ENCODE results near the gene CEP85L. TPM values are rescaled to one million over a fixed set of nuclear protein-coding genes. Genes with fewer than 3 reads are reported as not detected.

Gene CEP85L
- polyA plus RNA-seq (2013, experiment 1 of 2), result 3.1 TPM
- 3.5 TPM for polyA plus RNA-seq (2013, experiment 2 of 2)

GRCh38 chr6:118651282-118652050 is at the start of gene CEP85L:
TSS of gene CEP85L (minus strand) at chr6:118651591. CDS start at chr6:118651269, 322 bp downstream.
- H3K18ac ChIP-seq (ENCODE audit: low read length), result peak within 1 kb of the TSS; percentile 85
- H2AK5ac ChIP-seq (ENCODE audit: low read length), result no peak within 1 kb of the TSS
- no peaks in the 10 kb centered on the region for H3K79me2 ChIP-seq (ENCODE audit: control insufficient read depth, insufficient read depth, low read length)
- H3K79me1 ChIP-seq (ENCODE audit: low read length), result no peaks in the 10 kb centered on the region
- peak within 1 kb of the TSS; percentile 94 for H3K9ac ChIP-seq (ENCODE audit: low read length)
- no peak within 1 kb of the TSS for H2BK15ac ChIP-seq (replicated peaks; ENCODE audit: low read depth)
- no peaks in the 10 kb centered on the region for H3K27me3 ChIP-seq (ENCODE audit: insufficient read depth, low read length, poor library complexity)
- H3K23ac ChIP-seq (ENCODE audit: low read length), result peak within 1 kb of the TSS; percentile 92
- peak within 1 kb of the TSS; percentile 97 for H3K56ac ChIP-seq (ENCODE audit: low read length)
- H2BK5ac ChIP-seq (ENCODE audit: low read length), result peak within 1 kb of the TSS; percentile 42
- H3K27ac ChIP-seq (ENCODE audit: low read depth, low read length), result peak within 1 kb of the TSS; percentile 89
- H3K4ac ChIP-seq (ENCODE audit: low read depth, low read length), result peak within 1 kb of the TSS; percentile 75
- no peaks in the 10 kb centered on the region for H3K4me1 ChIP-seq (ENCODE audit: control insufficient read depth, low read depth, low read length)
- H3K36me3 ChIP-seq (ENCODE audit: control insufficient read depth, insufficient read depth, low read length), result no peaks in the 10 kb centered on the region
- peak; percentile 98 for DNase-seq
- peak within 1 kb of the TSS; percentile 74 for H3K4me3 ChIP-seq (ENCODE audit: low read length)
- no peak within 1 kb of the TSS for H4K8ac ChIP-seq (ENCODE audit: low read depth, low read length)
- no peak within 1 kb of the TSS for H2BK120ac ChIP-seq (ENCODE audit: low read depth, low read length)
- no CpG with 5 or more reads among the region's 77 CpGs for WGBS (ENCODE audit: extremely low coverage, insufficient coverage, low lambda C conversion rate)
- H4K5ac ChIP-seq (ENCODE audit: low read length), result no peak within 1 kb of the TSS
- peak within 1 kb of the TSS; percentile 28 for H3K4me2 ChIP-seq (ENCODE audit: low read length)

DNA sequence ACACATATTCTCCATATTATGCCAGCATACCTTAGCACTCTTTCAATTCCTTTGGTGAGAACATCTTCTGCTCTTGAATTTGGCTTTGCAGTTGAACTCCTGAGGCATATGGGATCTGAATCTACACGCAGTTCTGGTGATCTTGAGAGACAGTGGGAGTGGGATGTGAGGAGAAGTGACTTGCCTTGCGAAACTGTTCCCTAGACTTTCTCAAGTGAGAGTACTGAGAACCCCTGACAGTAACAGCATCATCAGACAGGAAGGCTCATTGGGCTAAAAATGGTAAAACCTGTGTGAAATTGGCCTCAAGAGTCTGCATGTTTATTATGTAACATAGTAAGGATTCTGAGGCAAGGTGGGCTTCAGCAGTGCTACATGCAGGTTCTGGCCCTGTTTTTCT is 49.1 kb upstream of the CEP85L start:
- no peak overlapping the region for H4K5ac ChIP-seq (ENCODE audit: low read length)
- H3K79me2 ChIP-seq (ENCODE audit: control insufficient read depth, insufficient read depth, low read length), result no peaks in the 10 kb centered on the region
- no peak overlapping the region for H4K8ac ChIP-seq (ENCODE audit: low read depth, low read length)
- no peak overlapping the region for H2BK15ac ChIP-seq (replicated peaks; ENCODE audit: low read depth)
- no peak for DNase-seq
- H3K36me3 ChIP-seq (ENCODE audit: control insufficient read depth, insufficient read depth, low read length), result no peaks in the 10 kb centered on the region
- WGBS (ENCODE audit: extremely low coverage, insufficient coverage, low lambda C conversion rate), result no CpG with 5 or more reads among the region's 2 CpGs
- H3K18ac ChIP-seq (ENCODE audit: low read length), result no peak overlapping the region
- H3K27me3 ChIP-seq (ENCODE audit: insufficient read depth, low read length, poor library complexity), result no peaks in the 10 kb centered on the region
- no peak overlapping the region for H2BK5ac ChIP-seq (ENCODE audit: low read length)
- peaks cover 6% of the 10 kb centered on the region for H3K4me1 ChIP-seq (ENCODE audit: control insufficient read depth, low read depth, low read length)
- H3K56ac ChIP-seq (ENCODE audit: low read length), result no peak overlapping the region
- H3K27ac ChIP-seq (ENCODE audit: low read depth, low read length), result no peak overlapping the region
- no peak overlapping the region for H3K23ac ChIP-seq (ENCODE audit: low read length)
- no peaks in the 10 kb centered on the region for H3K79me1 ChIP-seq (ENCODE audit: low read length)
- H3K9ac ChIP-seq (ENCODE audit: low read length), result no peak overlapping the region
- H2BK120ac ChIP-seq (ENCODE audit: low read depth, low read length), result no peak overlapping the region
- no peak overlapping the region for H3K4me3 ChIP-seq (ENCODE audit: low read length)
- H3K4ac ChIP-seq (ENCODE audit: low read depth, low read length), result no peak overlapping the region
- no peak overlapping the region for H3K4me2 ChIP-seq (ENCODE audit: low read length)
- no peak overlapping the region for H2AK5ac ChIP-seq (ENCODE audit: low read length)

GRCh38 chr6:118697554-118697953 is 46.2 kb upstream of the CEP85L start:
- H3K4me3 ChIP-seq (ENCODE audit: low read length), result no peak overlapping the region
- H2AK5ac ChIP-seq (ENCODE audit: low read length), result no peak overlapping the region
- no peaks in the 10 kb centered on the region for H3K36me3 ChIP-seq (ENCODE audit: control insufficient read depth, insufficient read depth, low read length)
- H4K8ac ChIP-seq (ENCODE audit: low read depth, low read length), result no peak overlapping the region
- WGBS (ENCODE audit: extremely low coverage, insufficient coverage, low lambda C conversion rate), result no CpG with 5 or more reads among the region's 3 CpGs
- no peak overlapping the region for H2BK120ac ChIP-seq (ENCODE audit: low read depth, low read length)
- H3K4ac ChIP-seq (ENCODE audit: low read depth, low read length), result peak overlapping the region; percentile 36
- no peaks in the 10 kb centered on the region for H3K4me1 ChIP-seq (ENCODE audit: control insufficient read depth, low read depth, low read length)
- H2BK15ac ChIP-seq (replicated peaks; ENCODE audit: low read depth), result no peak overlapping the region
- H3K4me2 ChIP-seq (ENCODE audit: low read length), result no peak overlapping the region
- H3K27ac ChIP-seq (ENCODE audit: low read depth, low read length), result no peak overlapping the region
- no peak overlapping the region for H3K9ac ChIP-seq (ENCODE audit: low read length)
- H3K18ac ChIP-seq (ENCODE audit: low read length), result no peak overlapping the region
- H3K27me3 ChIP-seq (ENCODE audit: insufficient read depth, low read length, poor library complexity), result no peaks in the 10 kb centered on the region
- no peak overlapping the region for H2BK5ac ChIP-seq (ENCODE audit: low read length)
- no peak overlapping the region for H4K5ac ChIP-seq (ENCODE audit: low read length)
- H3K79me2 ChIP-seq (ENCODE audit: control insufficient read depth, insufficient read depth, low read length), result no peaks in the 10 kb centered on the region
- no peaks in the 10 kb centered on the region for H3K79me1 ChIP-seq (ENCODE audit: low read length)
- no peak overlapping the region for H3K23ac ChIP-seq (ENCODE audit: low read length)
- no peak for DNase-seq
- H3K56ac ChIP-seq (ENCODE audit: low read length), result no peak overlapping the region

DNA sequence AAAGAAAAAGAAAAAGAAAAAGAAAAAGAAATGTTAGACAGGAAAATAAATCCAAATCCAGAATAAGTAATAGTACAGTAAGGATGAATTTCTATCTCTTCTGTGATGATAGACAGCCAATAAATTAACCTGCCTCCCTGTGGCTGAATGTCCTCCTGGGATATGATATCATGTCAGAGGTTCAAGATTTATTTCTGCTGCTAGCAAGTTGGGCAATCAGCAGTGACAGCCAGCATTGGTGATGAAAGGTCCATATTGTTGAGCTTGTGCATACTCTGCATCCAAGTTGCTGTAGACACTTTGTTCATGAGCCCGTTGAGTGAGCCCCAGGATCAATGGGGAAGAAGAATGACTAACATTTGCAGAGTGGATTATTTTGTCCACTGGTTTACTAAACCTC is 44.9 kb upstream of the CEP85L start:
- WGBS (ENCODE audit: extremely low coverage, insufficient coverage, low lambda C conversion rate), result no CpG with 5 or more reads among the region's 1 CpG
- H3K4me1 ChIP-seq (ENCODE audit: control insufficient read depth, low read depth, low read length), result no peaks in the 10 kb centered on the region
- no peak overlapping the region for H2BK15ac ChIP-seq (replicated peaks; ENCODE audit: low read depth)
- H3K4me2 ChIP-seq (ENCODE audit: low read length), result no peak overlapping the region
- no peak overlapping the region for H3K23ac ChIP-seq (ENCODE audit: low read length)
- no peak overlapping the region for H3K18ac ChIP-seq (ENCODE audit: low read length)
- no peaks in the 10 kb centered on the region for H3K27me3 ChIP-seq (ENCODE audit: insufficient read depth, low read length, poor library complexity)
- no peak overlapping the region for H2BK5ac ChIP-seq (ENCODE audit: low read length)
- no peak overlapping the region for H3K4me3 ChIP-seq (ENCODE audit: low read length)
- no peak overlapping the region for H3K9ac ChIP-seq (ENCODE audit: low read length)
- H4K5ac ChIP-seq (ENCODE audit: low read length), result no peak overlapping the region
- no peaks in the 10 kb centered on the region for H3K36me3 ChIP-seq (ENCODE audit: control insufficient read depth, insufficient read depth, low read length)
- no peak overlapping the region for H2BK120ac ChIP-seq (ENCODE audit: low read depth, low read length)
- no peaks in the 10 kb centered on the region for H3K79me2 ChIP-seq (ENCODE audit: control insufficient read depth, insufficient read depth, low read length)
- H3K27ac ChIP-seq (ENCODE audit: low read depth, low read length), result no peak overlapping the region
- no peak for DNase-seq
- no peak overlapping the region for H4K8ac ChIP-seq (ENCODE audit: low read depth, low read length)
- no peak overlapping the region for H2AK5ac ChIP-seq (ENCODE audit: low read length)
- H3K4ac ChIP-seq (ENCODE audit: low read depth, low read length), result no peak overlapping the region
- H3K79me1 ChIP-seq (ENCODE audit: low read length), result no peaks in the 10 kb centered on the region
- no peak overlapping the region for H3K56ac ChIP-seq (ENCODE audit: low read length)

DNA sequence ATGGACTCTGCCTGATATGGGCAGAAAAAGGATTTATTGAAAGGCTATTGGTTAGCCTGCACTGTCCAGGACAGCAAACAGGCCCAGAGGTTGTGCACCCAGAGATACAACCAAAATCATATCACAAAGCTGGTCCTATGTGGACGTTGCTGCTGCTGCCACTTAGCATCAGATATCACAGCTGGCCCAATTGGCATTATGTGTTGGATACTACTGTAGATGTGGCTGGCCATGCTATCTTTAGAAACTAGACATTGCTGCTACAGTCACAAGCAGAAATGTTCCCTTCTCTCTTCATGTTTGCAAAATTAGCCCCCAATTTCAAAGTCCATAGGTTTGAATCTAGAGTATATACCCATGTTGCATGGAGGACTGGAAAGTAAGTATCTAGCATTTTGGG is 42.2 kb upstream of the CEP85L start:
- WGBS (ENCODE audit: extremely low coverage, insufficient coverage, low lambda C conversion rate), result no CpG with 5 or more reads among the region's 1 CpG
- DNase-seq, result no peak
- H3K79me1 ChIP-seq (ENCODE audit: low read length), result no peaks in the 10 kb centered on the region
- no peak overlapping the region for H4K8ac ChIP-seq (ENCODE audit: low read depth, low read length)
- H3K36me3 ChIP-seq (ENCODE audit: control insufficient read depth, insufficient read depth, low read length), result no peaks in the 10 kb centered on the region
- no peak overlapping the region for H3K18ac ChIP-seq (ENCODE audit: low read length)
- H2BK15ac ChIP-seq (replicated peaks; ENCODE audit: low read depth), result no peak overlapping the region
- H3K4me3 ChIP-seq (ENCODE audit: low read length), result no peak overlapping the region
- H3K27ac ChIP-seq (ENCODE audit: low read depth, low read length), result no peak overlapping the region
- H3K56ac ChIP-seq (ENCODE audit: low read length), result no peak overlapping the region
- H3K4me1 ChIP-seq (ENCODE audit: control insufficient read depth, low read depth, low read length), result no peaks in the 10 kb centered on the region
- H3K27me3 ChIP-seq (ENCODE audit: insufficient read depth, low read length, poor library complexity), result no peaks in the 10 kb centered on the region
- H3K4ac ChIP-seq (ENCODE audit: low read depth, low read length), result no peak overlapping the region
- no peak overlapping the region for H2BK120ac ChIP-seq (ENCODE audit: low read depth, low read length)
- H2AK5ac ChIP-seq (ENCODE audit: low read length), result no peak overlapping the region
- H3K23ac ChIP-seq (ENCODE audit: low read length), result no peak overlapping the region
- no peak overlapping the region for H3K9ac ChIP-seq (ENCODE audit: low read length)
- H3K4me2 ChIP-seq (ENCODE audit: low read length), result no peak overlapping the region
- no peaks in the 10 kb centered on the region for H3K79me2 ChIP-seq (ENCODE audit: control insufficient read depth, insufficient read depth, low read length)
- no peak overlapping the region for H2BK5ac ChIP-seq (ENCODE audit: low read length)
- no peak overlapping the region for H4K5ac ChIP-seq (ENCODE audit: low read length)
